Kidney (tissue), 14 donors: ENCODE results near the gene LUC7L. TPM values are rescaled to one million over a fixed set of nuclear protein-coding genes. Genes with fewer than 3 reads are reported as not detected.
A peak's percentile ranks its signal among the peaks of the same experiment; 100 is the strongest.

Source experiments
- DNase-seq, 5 donors: peaks; one replicate each; pipeline ENCODE4 v3.0.0-alpha.2; 2013 to 2020
- FAIRE-seq: peaks from 2 replicates; lab custom pipeline; 2012; peaks lifted over from hg19 to GRCh38; lab: Jason Lieb, UNC
- H3K27ac ChIP-seq, 2 donors: one replicate each; pipeline ENCODE4 v1.7.0; 2013; ENCODE audit warnings: low read depth in 2 of 2, low read length in 2 of 2, inconsistent platforms in 1 of 2
- H3K27me3 ChIP-seq: one replicate; pipeline ENCODE4 v1.7.1; 2013; ENCODE audit warnings: low read length, inconsistent platforms; ENCODE audit not compliant: control insufficient read depth, insufficient read depth
- H3K36me3 ChIP-seq, 3 donors: one replicate each; pipeline versions ENCODE4 v1.7.0 to v1.7.1; 2013; ENCODE audit warnings: low read length in 3 of 3, control low read depth in 1 of 3, inconsistent platforms in 1 of 3; ENCODE audit not compliant: insufficient read depth in 3 of 3, control insufficient read depth in 2 of 3
- H3K4me1 ChIP-seq, 3 donors: one replicate each; pipeline versions ENCODE4 v1.7.0 to v1.7.1; 2013; ENCODE audit warnings: low read length in 3 of 3, inconsistent platforms in 1 of 3, low read depth in 1 of 3; ENCODE audit not compliant: control insufficient read depth in 2 of 3, insufficient read depth in 2 of 3
- H3K4me3 ChIP-seq, 3 donors: one replicate each; pipeline versions ENCODE4 v1.7.0 to v1.8.1; 2013; ENCODE audit warnings: low read length in 3 of 3, control low read depth in 1 of 3, inconsistent platforms in 1 of 3
- H3K9ac ChIP-seq, 3 donors: one replicate each; pipeline versions ENCODE4 v1.7.0 to v1.7.1; 2013; ENCODE audit warnings: low read length in 3 of 3, control low read depth in 1 of 3, inconsistent platforms in 1 of 3
- H3K9me3 ChIP-seq, 3 donors: one replicate each; pipeline versions ENCODE4 v1.7.0 to v1.7.1; 2013; ENCODE audit warnings: low read length in 3 of 3, control low read depth in 1 of 3, inconsistent platforms in 1 of 3; ENCODE audit not compliant: control insufficient read depth in 2 of 3, insufficient read depth in 1 of 3
- CTCF ChIP-seq: IDR thresholded peaks from 3 replicates; pipeline ENCODE4 v1.5.1; 2012; ENCODE audit warnings: mild to moderate bottlenecking, moderate library complexity, borderline replicate concordance; ENCODE audit not compliant: insufficient read depth; ENCODE audit errors: extremely low read depth
- intact Hi-C: fragments of 100-400 bp; cut with DNase I; formaldehyde crosslinking; loops from one replicate; pipeline ENCODE4 v1.11.1; 2022
- polyA plus RNA-seq: library from polyadenylated mRNA; stranded (reverse); fragments of 350-450 nt; fragmentation: Illumina TruSeq; extraction: RNeasy Lipid Tissue Mini Kit (QIAGEN cat#74804); gene quantifications from one replicate; pipeline ENCODE4 v1.2.3, GENCODE V29; 2014; ENCODE audit warnings: low read depth, low replicate concordance; ENCODE audit not compliant: insufficient read depth
- total RNA-seq: library from RNA; stranded (reverse); fragmentation: NEBNext Ultra II Directional; extraction: Animal tissue kit (Norgen Biotek cat#: 25700); gene quantifications from one replicate; pipeline ENCODE4 v1.2.1, GENCODE V29; 2021
- donor health status: control.
- donor health status: control.
- donor health status: control.
- donor health status: control.
- donor health status: control.
- donor health status: DM: yes; HTN: yes; CAD: no.
- donor health status: Normal renal cell carcinoma (clear cell type).

The LUC7L gene
- total and polyA plus RNA-seq, 2 donors from 2014 or later: 56.3 to 72.0 TPM

- DNase-seq (peak in 1 of 5 donors; percentile 25), FAIRE-seq (no peak)
- H3K36me3 ChIP-seq: no peaks in the 10 kb centered on the region
- TF ChIP-seq CTCF: no peak
- peaks cover 0 to 4% (median 0%) of the 10 kb centered on the region in 3 donors for H3K4me1 ChIP-seq
- H3K9me3 ChIP-seq: no peaks in the 10 kb centered on the region
- H3K4me3 ChIP-seq: no peak overlapping the region
- no peak overlapping the region for H3K27ac ChIP-seq
- no peak overlapping the region for H3K9ac ChIP-seq
- peaks cover 30% of the 10 kb centered on the region for H3K27me3 ChIP-seq
- intact Hi-C loops: no loop called here
Measured at GRCh38 chr16:168424-168823, 60.8 kb downstream of the LUC7L start.

- H3K4me3 ChIP-seq: no peak overlapping the region
- peaks cover 0 to 4% (median 0%) of the 10 kb centered on the region in 3 donors for H3K4me1 ChIP-seq
- FAIRE-seq (no peak), DNase-seq (peak in 1 of 5 donors; percentile 31)
- peaks cover 30% of the 10 kb centered on the region for H3K27me3 ChIP-seq
- TF ChIP-seq CTCF: no peak
- no peaks in the 10 kb centered on the region for H3K9me3 ChIP-seq
- intact Hi-C loops: no loop called here
- no peak overlapping the region for H3K27ac ChIP-seq
- H3K9ac ChIP-seq: no peak overlapping the region
- no peaks in the 10 kb centered on the region for H3K36me3 ChIP-seq
Measured at GRCh38 chr16:167122-167690, 62.0 kb downstream of the LUC7L start.

- no peak overlapping the region for H3K4me3 ChIP-seq
- H3K9ac ChIP-seq: no peak overlapping the region
- no peak for TF ChIP-seq CTCF
- FAIRE-seq (no peak), DNase-seq (peak in 1 of 5 donors; percentile 48)
- no peaks in the 10 kb centered on the region for H3K36me3 ChIP-seq
- H3K27me3 ChIP-seq: peaks cover 28% of the 10 kb centered on the region
- no peak overlapping the region for H3K27ac ChIP-seq
- intact Hi-C loops: no loop called here
- no peaks in the 10 kb centered on the region for H3K9me3 ChIP-seq
- peaks cover 0 to 4% (median 0%) of the 10 kb centered on the region in 3 donors for H3K4me1 ChIP-seq
Measured at GRCh38 chr16:166375-167121, 62.7 kb downstream of the LUC7L start.
